Activated B cell treated with CpG ODN at 0.5 μM for 24 hours (primary cell): ENCODE results near the gene TEAD1. TPM values are rescaled to one million over a fixed set of nuclear protein-coding genes. Genes with fewer than 3 reads are reported as not detected.

ENCODE experiments used
- ATAC-seq: fragments of 200-7000 bp; cut with Tn5 transposase; one replicate; pipeline ENCODE4 v1.10.0; 2021; ENCODE audit warnings: low read depth, mild to moderate bottlenecking, moderate library complexity
- CTCF ChIA-PET: fragments of 350-600 bp; sonication (Branson Sonifier 250); formaldehyde crosslinking; loops from one replicate; lab custom pipeline; 2021; ENCODE audit warnings: antibody characterized with exemption; lab: Charles Lee
- POLR2A ChIA-PET: fragments of 350-600 bp; sonication (Branson Sonifier 250); formaldehyde crosslinking; loops from one replicate; lab custom pipeline; 2021; ENCODE audit warnings: antibody characterized with exemption; lab: Charles Lee
- DNase-seq: peaks from one replicate; pipeline ENCODE4 v3.0.0; 2022
- H3K27ac Mint-ChIP-seq: one replicate; pipeline ENCODE4 v1.8.0; 2020; ENCODE audit warnings: mixed read lengths
- H3K27me3 Mint-ChIP-seq: one replicate; pipeline ENCODE4 v1.8.0; 2021; ENCODE audit warnings: mixed read lengths
- H3K36me3 Mint-ChIP-seq: one replicate; pipeline ENCODE4 v1.8.0; 2021; ENCODE audit warnings: low read depth, mixed read lengths
- H3K4me1 Mint-ChIP-seq: one replicate; pipeline ENCODE4 v1.8.0; 2021; ENCODE audit warnings: mixed read lengths
- H3K4me3 Mint-ChIP-seq: one replicate; pipeline ENCODE4 v1.8.0; 2020; ENCODE audit warnings: mild to moderate bottlenecking, mixed read lengths
- H3K9me3 Mint-ChIP-seq: one replicate; pipeline ENCODE4 v1.8.0; 2020; ENCODE audit warnings: mixed read lengths
- CTCF ChIP-seq: fragments of 200-600 bp; IDR thresholded peaks from one replicate; pipeline ENCODE4 v1.8.0; 2022; ENCODE audit warnings: antibody characterized with exemption, mild to moderate bottlenecking
- intact Hi-C: fragments of 100-400 bp; cut with micrococcal nuclease; formaldehyde crosslinking; loops from one replicate; pipeline ENCODE4 v1.15.1; 2024
- total RNA-seq: library from RNA; stranded (reverse); gene quantifications from 2 replicates; pipeline ENCODE4 v1.2.3, GENCODE V29; 2022

The TEAD1 gene
- total RNA-seq, 1 donor from 2014 or later = 0.07 TPM

DNA sequence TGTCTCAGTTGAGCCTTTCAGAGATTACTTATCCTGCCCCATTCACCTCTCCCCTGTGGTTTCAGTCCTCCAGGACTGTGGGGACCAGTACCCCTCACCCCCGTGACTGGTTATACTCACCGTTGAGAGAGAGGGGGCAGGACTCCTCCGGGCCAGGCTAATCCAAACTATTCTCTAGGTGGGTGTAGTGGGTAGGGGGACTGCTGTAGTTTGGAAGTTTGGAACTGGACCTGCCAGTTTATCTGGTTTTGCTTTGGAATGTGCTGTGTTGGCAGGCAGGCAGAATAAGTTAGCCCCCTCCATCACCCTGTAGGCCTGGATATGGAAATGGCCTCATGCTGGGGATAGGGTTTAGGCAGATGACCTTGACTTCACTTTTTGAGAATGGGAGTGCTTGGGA, 13.5 kb downstream of the TEAD1 start:
- H3K4me1 Mint-ChIP-seq = no peaks in the 10 kb centered on the region
- POLR2A ChIA-PET = no interaction called here
- DNase-seq (no peak), ATAC-seq (no peak)
- CTCF ChIA-PET = no interaction called here
- H3K4me3 Mint-ChIP-seq = no peak overlapping the region
- no peak for TF ChIP-seq CTCF
- intact Hi-C loops = no loop called here
- H3K27me3 Mint-ChIP-seq = peaks cover 19% of the 10 kb centered on the region
- H3K36me3 Mint-ChIP-seq = no peaks in the 10 kb centered on the region
- no peak overlapping the region for H3K27ac Mint-ChIP-seq
- peaks cover 4% of the 10 kb centered on the region for H3K9me3 Mint-ChIP-seq

DNA sequence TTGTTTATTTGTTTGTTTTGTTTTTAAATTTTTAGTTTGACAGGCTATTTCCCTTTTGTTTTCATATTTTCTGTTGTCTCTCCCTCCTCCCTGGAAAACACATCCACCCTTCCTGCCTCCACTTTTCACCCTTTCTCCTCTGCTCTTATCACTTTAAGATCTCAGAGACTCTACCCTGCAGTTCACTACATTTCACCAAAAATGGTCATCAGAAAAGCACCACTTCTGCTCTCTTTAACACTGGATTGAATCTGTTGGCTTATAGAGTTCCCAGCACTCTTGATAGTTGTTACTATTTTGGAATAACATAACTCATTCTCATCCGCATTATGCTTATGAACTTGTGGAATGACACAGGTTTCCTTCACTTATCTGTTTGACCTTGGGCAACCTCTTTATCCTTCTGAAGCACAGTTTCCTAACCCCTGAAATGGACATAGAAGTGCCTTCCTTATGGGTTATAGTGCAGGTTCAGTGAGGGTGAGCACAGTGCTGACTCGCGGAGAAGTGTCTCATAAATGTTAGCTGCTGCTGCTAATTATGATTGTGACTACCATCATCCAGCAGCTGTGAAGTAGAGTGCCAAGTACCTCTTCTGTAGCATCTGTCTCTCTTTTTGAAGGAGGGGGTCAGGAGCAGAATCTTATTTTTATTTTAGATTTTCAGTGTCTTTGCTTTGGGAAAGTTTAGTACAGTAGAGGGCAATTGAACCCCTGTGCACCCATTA, 15.0 kb downstream of the TEAD1 start:
- Mint-ChIP-seq H3K4me1 (no peaks in the 10 kb centered on the region), H3K4me3 (no peak overlapping the region), H3K9me3 (peaks cover 4% of the 10 kb centered on the region), H3K36me3 (no peaks in the 10 kb centered on the region), H3K27me3 (peaks cover 25% of the 10 kb centered on the region), H3K27ac (no peak overlapping the region)
- ChIA-PET POLR2A (no interaction called here), CTCF (no interaction called here)
- DNase-seq (no peak), ATAC-seq (no peak)
- TF ChIP-seq CTCF = no peak
- intact Hi-C loops = no loop called here

GRCh38 chr11:12690663-12691062, 16.4 kb downstream of the TEAD1 start:
- no peak for TF ChIP-seq CTCF
- ChIA-PET POLR2A (no interaction called here), CTCF (no interaction called here)
- Mint-ChIP-seq H3K4me1 (no peaks in the 10 kb centered on the region), H3K9me3 (peaks cover 4% of the 10 kb centered on the region), H3K27me3 (peaks cover 34% of the 10 kb centered on the region), H3K4me3 (no peak overlapping the region), H3K27ac (no peak overlapping the region), H3K36me3 (no peaks in the 10 kb centered on the region)
- ATAC-seq (no peak), DNase-seq (no peak)
- intact Hi-C loops = no loop called here

- Mint-ChIP-seq H3K4me3 (no peak overlapping the region), H3K27me3 (peaks cover 42% of the 10 kb centered on the region), H3K36me3 (no peaks in the 10 kb centered on the region), H3K9me3 (peaks cover 4% of the 10 kb centered on the region), H3K4me1 (no peaks in the 10 kb centered on the region), H3K27ac (no peak overlapping the region)
- no peak for ATAC-seq
- POLR2A ChIA-PET = no interaction called here
- intact Hi-C loops = no loop called here
- no peak for TF ChIP-seq CTCF
- CTCF ChIA-PET = no interaction called here
- no peak for DNase-seq
Measured at GRCh38 chr11:12691473-12691872, 17.3 kb downstream of the TEAD1 start.

- ChIA-PET POLR2A (no interaction called here), CTCF (no interaction called here)
- no peak for TF ChIP-seq CTCF
- no peak for ATAC-seq
- H3K4me1 Mint-ChIP-seq = no peaks in the 10 kb centered on the region
- H3K4me3 Mint-ChIP-seq = no peak overlapping the region
- H3K27me3 Mint-ChIP-seq = peaks cover 46% of the 10 kb centered on the region
- no peaks in the 10 kb centered on the region for H3K36me3 Mint-ChIP-seq
- no peak for DNase-seq
- H3K9me3 Mint-ChIP-seq = peaks cover 4% of the 10 kb centered on the region
- H3K27ac Mint-ChIP-seq = no peak overlapping the region
- intact Hi-C loops = no loop called here
Measured at GRCh38 chr11:12692229-12693075, 18.2 kb downstream of the TEAD1 start.
